Loucy (cell line): ENCODE measurements around the gene ESD.

ENCODE experiments used
- H2AFZ ChIP-seq: fragments of 200-600 bp; sonication (generic); 2 replicates; pipeline ENCODE4 v1.6.0; 2016; ENCODE audit warnings: antibody characterized with exemption, mild to moderate bottlenecking, low read length, moderate library complexity
- H3F3A ChIP-seq: fragments of 200-600 bp; 2 replicates; pipeline ENCODE4 v1.6.0; 2016; ENCODE audit warnings: antibody characterized with exemption, low read depth, mild to moderate bottlenecking
- H3K27me3 ChIP-seq: fragments of 200-600 bp; sonication (generic); 2 replicates; pipeline ENCODE4 v1.6.1; 2014; ENCODE audit warnings: low read length, mild to moderate bottlenecking; ENCODE audit not compliant: insufficient read depth, poor library complexity, severe bottlenecking
- H3K36me3 ChIP-seq: fragments of 200-600 bp; sonication (generic); 2 replicates; pipeline ENCODE4 v1.6.1; 2016; ENCODE audit warnings: low read length; ENCODE audit not compliant: insufficient read depth
- H3K4me1 ChIP-seq: fragments of 200-600 bp; sonication (generic); 2 replicates; pipeline ENCODE4 v1.5.1; 2014; ENCODE audit warnings: low read length, mild to moderate bottlenecking; ENCODE audit not compliant: insufficient read depth, poor library complexity, severe bottlenecking
- H3K4me2 ChIP-seq: fragments of 200-600 bp; sonication (generic); 2 replicates; pipeline ENCODE4 v1.6.0; 2014; ENCODE audit warnings: antibody characterized with exemption, low read length, low read depth, mild to moderate bottlenecking; ENCODE audit not compliant: poor library complexity, severe bottlenecking
- H3K4me3 ChIP-seq: fragments of 200-600 bp; sonication (generic); 2 replicates; pipeline ENCODE4 v1.5.1; 2014; ENCODE audit warnings: low read length, mild to moderate bottlenecking, mixed read lengths; ENCODE audit not compliant: poor library complexity, severe bottlenecking
- H3K79me2 ChIP-seq: fragments of 200-600 bp; sonication (generic); 2 replicates; pipeline ENCODE4 v1.6.1; 2014; ENCODE audit warnings: low read length; ENCODE audit not compliant: insufficient read depth
- H3K9ac ChIP-seq: fragments of 200-600 bp; sonication (generic); 2 replicates; pipeline ENCODE4 v1.6.0; 2014; ENCODE audit warnings: mild to moderate bottlenecking, low read depth, low read length, moderate library complexity; ENCODE audit not compliant: poor library complexity, severe bottlenecking
- H3K9me2 ChIP-seq: fragments of 200-600 bp; sonication (generic); replicated peaks from 2 replicates; pipeline ENCODE4 v1.6.1; 2016; ENCODE audit warnings: low read depth, low read length, mixed read lengths
- H3K9me3 ChIP-seq: fragments of 200-600 bp; sonication (generic); 2 replicates; pipeline ENCODE4 v1.6.1; 2014; ENCODE audit warnings: mild to moderate bottlenecking, antibody characterized with exemption, low read length, low read depth; ENCODE audit not compliant: insufficient read depth
- H4K20me1 ChIP-seq: fragments of 200-600 bp; sonication (generic); 2 replicates; pipeline ENCODE4 v1.6.0; 2014; ENCODE audit warnings: antibody characterized with exemption, low read length, mild to moderate bottlenecking; ENCODE audit not compliant: insufficient read depth, poor library complexity, severe bottlenecking
- EZH2phosphoT487 ChIP-seq: fragments of 200-600 bp; IDR thresholded peaks from 2 replicates; pipeline ENCODE4 v1.6.1; 2018; ENCODE audit warnings: antibody characterized with exemption, mild to moderate bottlenecking, moderate library complexity, borderline replicate concordance
- TF ChIP-seq, protein P1 (sequence below): fragments of 200-600 bp; sonication (generic); conservative IDR thresholded peaks from 2 replicates; pipeline ENCODE4 v1.5.1; 2014; ENCODE audit warnings: mild to moderate bottlenecking, antibody characterized with exemption, low read length

Gene ESD

DNA sequence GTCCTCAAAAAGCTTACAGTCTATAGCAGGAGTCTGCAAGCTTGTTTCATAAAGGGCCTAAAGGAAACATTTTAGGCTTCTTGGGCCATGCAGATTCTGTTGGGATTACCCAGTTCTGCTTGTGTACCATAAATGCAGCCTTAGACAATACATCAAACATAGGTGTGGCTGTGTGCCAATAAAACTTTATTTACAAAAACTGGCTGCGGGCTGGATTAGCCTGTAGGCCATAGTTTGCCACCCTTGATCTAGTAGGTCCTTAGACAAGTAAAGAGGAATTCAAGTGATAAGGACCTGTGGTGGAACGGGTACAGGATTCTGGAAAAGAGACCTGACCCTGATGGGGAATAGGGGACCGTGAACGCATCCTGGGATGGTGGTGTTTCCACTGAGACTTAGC, 51.9 kb downstream of the ESD start:
- peaks cover 25% of the 10 kb centered on the region for H3K4me1 ChIP-seq
- H3K4me2 ChIP-seq, result no peak overlapping the region
- H2AFZ ChIP-seq, result no peak overlapping the region
- TF ChIP-seq EZH2phosphoT487, result no peak
- TF ChIP-seq, protein P1, sequence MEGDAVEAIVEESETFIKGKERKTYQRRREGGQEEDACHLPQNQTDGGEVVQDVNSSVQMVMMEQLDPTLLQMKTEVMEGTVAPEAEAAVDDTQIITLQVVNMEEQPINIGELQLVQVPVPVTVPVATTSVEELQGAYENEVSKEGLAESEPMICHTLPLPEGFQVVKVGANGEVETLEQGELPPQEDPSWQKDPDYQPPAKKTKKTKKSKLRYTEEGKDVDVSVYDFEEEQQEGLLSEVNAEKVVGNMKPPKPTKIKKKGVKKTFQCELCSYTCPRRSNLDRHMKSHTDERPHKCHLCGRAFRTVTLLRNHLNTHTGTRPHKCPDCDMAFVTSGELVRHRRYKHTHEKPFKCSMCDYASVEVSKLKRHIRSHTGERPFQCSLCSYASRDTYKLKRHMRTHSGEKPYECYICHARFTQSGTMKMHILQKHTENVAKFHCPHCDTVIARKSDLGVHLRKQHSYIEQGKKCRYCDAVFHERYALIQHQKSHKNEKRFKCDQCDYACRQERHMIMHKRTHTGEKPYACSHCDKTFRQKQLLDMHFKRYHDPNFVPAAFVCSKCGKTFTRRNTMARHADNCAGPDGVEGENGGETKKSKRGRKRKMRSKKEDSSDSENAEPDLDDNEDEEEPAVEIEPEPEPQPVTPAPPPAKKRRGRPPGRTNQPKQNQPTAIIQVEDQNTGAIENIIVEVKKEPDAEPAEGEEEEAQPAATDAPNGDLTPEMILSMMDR, result no peak
- no peaks in the 10 kb centered on the region for H3K9me3 ChIP-seq
- no peak overlapping the region for H3K4me3 ChIP-seq
- H3K9me2 ChIP-seq, result no peaks in the 10 kb centered on the region
- no peaks in the 10 kb centered on the region for H3K79me2 ChIP-seq
- no peaks in the 10 kb centered on the region for H3K27me3 ChIP-seq
- no peaks in the 10 kb centered on the region for H4K20me1 ChIP-seq
- no peak overlapping the region for H3K9ac ChIP-seq
- no peaks in the 10 kb centered on the region for H3F3A ChIP-seq
- H3K36me3 ChIP-seq, result peaks cover 14% of the 10 kb centered on the region; the same call in 1 of the 2 replicates

DNA sequence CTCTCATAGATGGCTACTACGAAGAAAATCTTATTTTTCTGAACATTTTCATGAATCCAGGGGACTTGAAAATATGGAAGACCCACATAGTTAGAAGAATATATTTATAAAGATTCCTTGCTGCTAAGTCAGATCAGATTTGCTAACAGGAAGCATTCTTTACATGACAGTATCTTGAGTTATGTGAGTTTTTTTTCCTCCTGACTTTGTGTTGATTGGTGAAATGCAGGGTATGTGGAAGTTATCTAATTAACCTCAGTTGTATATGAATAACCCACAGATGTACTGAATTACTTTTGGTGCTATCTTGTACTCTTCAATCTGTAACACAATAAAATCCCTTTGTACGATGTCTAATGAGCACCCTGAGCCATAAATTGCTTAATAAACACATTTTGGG, 53.8 kb downstream of the ESD start:
- H3K4me2 ChIP-seq, result no peak overlapping the region
- H3K4me1 ChIP-seq, result peaks cover 13% of the 10 kb centered on the region
- H2AFZ ChIP-seq, result no peak overlapping the region
- no peak overlapping the region for H3K4me3 ChIP-seq
- no peaks in the 10 kb centered on the region for H3K79me2 ChIP-seq
- no peaks in the 10 kb centered on the region for H3K9me3 ChIP-seq
- no peaks in the 10 kb centered on the region for H3K9me2 ChIP-seq
- peaks cover 18% of the 10 kb centered on the region; the same call in 1 of the 2 replicates for H3K36me3 ChIP-seq
- no peaks in the 10 kb centered on the region for H3K27me3 ChIP-seq
- H3K9ac ChIP-seq, result no peak overlapping the region
- no peaks in the 10 kb centered on the region for H3F3A ChIP-seq
- TF ChIP-seq, protein P1, result no peak
- no peak for TF ChIP-seq EZH2phosphoT487
- no peaks in the 10 kb centered on the region for H4K20me1 ChIP-seq

DNA sequence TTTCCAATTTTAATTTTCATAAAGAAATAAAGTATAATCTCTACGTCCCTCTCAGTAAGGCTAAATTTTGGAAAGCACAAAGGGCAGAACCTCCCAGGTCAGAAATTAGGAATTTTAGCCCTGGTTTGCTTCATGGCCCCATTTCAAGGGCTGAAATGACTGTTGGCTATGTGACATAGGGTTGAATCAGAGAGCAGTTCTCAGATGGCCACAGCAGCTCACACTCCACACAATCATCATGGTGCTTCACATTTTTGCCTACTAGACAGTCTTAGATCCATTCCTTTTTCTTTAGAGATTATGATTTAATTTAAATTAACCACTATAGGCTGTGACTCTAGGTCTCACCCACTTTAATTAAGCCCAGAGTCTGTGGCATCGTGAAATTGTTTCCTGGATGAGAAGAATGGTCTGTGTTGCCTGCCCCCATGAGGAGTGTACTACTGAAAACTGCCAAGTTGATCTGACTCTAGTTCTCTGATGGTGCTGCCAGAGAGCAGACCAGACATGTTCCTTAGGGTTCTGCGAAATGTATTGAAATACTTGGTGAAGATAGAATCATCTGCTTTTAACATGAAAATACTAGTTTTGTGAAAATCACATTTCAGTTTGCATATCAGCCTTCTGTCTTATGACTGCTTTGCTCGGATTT, 57.4 kb downstream of the ESD start:
- H3K4me3 ChIP-seq, result no peak overlapping the region
- H3K27me3 ChIP-seq, result no peaks in the 10 kb centered on the region
- H3K9ac ChIP-seq, result no peak overlapping the region
- no peaks in the 10 kb centered on the region for H3K79me2 ChIP-seq
- no peaks in the 10 kb centered on the region for H4K20me1 ChIP-seq
- peaks cover 20% of the 10 kb centered on the region; the same call in 1 of the 2 replicates for H3K36me3 ChIP-seq
- H3K4me1 ChIP-seq, result peaks cover 21% of the 10 kb centered on the region
- H3K9me2 ChIP-seq, result no peaks in the 10 kb centered on the region
- H2AFZ ChIP-seq, result no peak overlapping the region
- no peaks in the 10 kb centered on the region for H3K9me3 ChIP-seq
- TF ChIP-seq, protein P1, result no peak
- TF ChIP-seq EZH2phosphoT487, result no peak
- H3K4me2 ChIP-seq, result no peak overlapping the region
- H3F3A ChIP-seq, result no peaks in the 10 kb centered on the region
